HG03432 (cell line): ENCODE data around the gene NACA2.
"Not testable (repeated sequence)": the region's sequence is repeated elsewhere in the genome, so short reads cannot be mapped to it uniquely, and the experiment has no call there.

ENCODE experiments used
- ATAC-seq: cut with Tn5 transposase; IDR thresholded peaks from one replicate; pipeline ENCODE4 v1.9.1; 2021; ENCODE audit warnings: mild to moderate bottlenecking, moderate library complexity; ENCODE audit not compliant: unreplicated experiment

The NACA2 gene

DNA sequence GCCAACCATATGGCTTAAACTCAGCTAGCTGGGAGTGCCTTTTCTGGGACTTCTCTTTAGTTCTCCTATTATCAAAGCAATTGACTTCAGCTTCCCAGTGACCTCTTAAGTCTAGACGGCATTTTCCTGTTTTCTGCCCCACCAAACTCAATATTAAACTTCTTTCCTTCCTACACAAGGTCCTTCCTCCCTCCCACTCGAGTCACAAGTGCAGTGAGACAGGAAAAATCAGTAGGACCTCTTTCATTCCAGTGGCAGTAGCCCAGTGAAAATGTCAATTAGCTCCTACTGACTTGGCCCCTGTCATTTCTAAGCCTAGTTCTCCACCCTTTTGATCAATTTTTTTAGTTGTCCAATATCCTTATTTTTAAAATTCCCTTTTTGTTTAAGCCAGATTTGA lies 9.6 kb upstream of the NACA2 start:
- ATAC-seq, result no peak

DNA sequence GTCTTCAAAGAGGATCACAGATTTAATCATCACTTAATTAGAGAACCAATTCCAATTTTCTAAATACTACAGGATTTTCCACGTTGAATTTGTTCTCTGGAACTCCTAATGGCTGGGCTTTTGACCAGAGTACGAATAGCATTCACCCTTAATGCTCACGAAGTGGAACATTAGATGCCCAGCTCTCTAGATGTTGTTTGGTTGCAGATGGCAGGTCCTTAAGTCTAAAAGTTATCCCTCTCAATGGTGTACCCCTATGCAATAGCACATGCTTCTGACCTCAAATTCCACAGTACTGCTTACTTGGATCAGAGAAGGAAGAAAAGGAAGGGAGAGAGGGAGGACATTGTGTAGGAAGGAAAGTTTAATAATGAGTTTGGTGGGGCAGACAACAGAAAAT lies 8.6 kb upstream of the NACA2 start:
- ATAC-seq, result no peak

DNA sequence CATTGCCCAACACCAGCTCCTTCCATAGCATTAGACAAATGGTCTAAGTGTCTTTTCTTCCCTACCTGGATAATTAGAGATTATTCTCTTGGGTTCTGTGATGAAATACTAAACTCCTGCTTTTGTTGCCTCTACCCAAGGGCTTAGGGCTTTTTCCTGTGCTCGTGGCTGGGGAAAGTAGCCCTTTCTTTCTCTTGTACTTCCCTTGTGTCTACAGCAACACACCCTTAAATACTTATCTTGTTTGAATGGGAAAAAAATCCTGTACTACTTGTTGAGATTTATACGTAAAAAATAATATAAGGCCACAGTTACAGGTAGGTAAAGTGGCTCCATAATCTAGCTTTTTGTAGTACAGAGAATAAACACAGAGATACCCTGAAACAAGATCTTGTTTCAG lies 7.0 kb upstream of the NACA2 start:
- ATAC-seq, result no peak

DNA sequence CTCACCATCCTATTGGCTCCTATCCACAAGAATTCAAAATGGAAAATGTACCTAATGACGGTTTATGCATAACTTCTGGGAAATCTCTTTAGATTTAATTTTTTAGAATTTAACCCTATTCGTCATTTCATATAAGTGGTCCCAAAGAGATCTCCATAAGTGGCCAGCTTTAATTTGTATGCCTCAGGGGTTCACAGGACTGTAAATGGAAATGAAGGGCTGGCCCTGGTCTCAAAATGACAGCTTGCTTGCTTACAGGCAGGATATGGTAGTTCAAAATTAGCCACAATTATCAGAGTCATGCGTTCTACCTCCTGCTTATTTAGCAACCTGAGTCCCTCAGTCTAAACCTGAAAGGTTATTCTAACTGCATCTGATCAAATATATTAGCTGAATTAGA lies 6.6 kb upstream of the NACA2 start:
- no peak for ATAC-seq

DNA sequence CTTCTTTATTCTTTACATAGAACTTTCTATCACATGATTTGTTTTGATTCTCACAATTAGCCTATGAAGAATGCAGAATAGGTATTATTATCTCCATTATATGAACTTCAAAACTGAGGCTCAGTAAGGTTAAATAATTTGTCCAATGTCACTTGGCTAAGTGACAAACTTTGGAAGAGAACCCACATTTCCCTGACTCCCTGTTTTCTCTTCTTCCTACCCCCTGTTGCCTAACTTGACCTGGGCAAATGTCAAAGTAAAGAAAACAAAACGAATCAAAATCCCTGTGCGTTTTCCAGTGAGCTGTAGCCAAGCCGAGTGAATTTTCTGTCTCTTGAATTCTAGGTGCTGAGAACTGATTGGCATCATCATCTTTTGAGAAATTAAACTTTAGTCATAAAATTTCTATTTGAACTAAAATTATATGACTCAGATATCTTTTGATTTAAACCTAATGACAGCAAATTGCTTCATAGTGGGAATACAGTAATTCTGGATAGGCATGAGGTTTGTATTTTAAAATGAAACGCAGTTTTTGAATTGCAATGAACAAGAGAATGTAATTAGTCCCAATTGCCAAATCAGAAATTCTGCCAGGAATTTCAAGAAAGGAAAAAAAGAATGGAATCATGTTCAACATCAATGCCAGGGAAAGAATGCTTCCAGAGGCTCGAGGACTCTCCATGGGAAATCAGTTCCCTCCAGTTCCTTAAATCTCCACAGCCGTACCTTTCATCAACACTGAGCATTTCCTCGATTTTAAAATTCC lies 4.6 kb upstream of the NACA2 start:
- ATAC-seq, result no peak

DNA sequence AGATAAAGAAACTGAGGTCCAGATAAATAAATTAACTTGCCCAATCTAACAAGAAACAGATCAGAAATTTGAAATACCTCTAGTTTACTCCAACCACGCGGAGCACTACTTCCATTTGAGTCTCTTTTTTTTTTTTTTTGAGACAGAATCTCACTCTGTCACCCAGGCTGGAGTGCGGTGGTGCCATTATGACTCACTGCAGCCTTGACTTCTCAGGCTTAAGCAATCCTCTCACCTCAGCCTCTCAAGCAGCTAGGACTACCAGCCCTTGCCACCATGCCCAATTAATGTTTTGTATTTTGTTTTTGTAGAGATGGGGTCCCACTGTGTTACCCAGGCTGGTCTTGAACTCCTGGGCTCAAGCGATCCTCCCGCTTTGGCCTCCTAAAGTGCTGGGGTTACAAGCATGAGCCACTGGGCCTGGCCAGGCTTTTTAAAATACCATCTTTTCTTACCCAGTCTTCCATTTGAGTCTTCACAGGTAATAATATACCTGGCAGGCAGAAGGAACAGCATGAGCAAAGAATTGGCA lies 3.3 kb upstream of the NACA2 start:
- no peak for ATAC-seq

DNA sequence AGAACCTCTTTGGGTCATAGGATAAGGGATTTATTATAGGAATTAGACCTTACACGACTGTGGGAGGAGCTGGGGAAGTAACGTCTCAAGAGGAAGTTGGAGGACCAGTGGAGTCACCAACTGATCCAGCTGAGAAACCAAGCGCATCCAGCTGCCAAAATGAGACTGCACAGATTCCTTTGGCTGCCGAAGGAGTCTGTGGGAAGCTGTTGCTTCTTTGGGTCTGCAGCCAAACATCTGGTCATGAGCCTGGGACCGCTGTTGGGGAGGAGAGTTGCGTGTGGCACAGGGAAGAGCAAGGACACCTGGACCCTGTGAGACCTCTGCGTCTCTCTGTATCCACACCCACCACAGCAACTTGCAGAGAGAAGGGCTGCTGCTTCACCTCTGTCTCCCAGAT lies 2.4 kb upstream of the NACA2 start:
- ATAC-seq, result no peak

DNA sequence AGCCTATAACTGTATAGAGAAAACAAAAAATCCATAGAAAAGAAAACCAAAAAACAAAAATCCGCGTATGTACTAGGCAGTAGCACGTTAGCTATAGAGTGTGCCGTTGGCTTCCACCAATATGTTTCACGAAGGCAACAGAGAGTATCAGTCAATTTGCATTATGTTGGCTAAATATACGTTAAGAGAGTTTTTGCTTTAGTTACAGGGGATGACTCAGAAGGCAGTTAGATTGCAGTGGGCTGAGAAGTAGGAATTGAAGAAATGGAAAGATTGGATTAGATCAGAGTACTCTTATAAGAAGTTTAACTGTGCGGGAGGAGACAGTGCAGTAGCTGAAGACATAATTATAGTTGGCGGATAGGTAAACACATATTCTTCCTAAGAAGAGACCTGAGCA lies 911 bp upstream of the NACA2 start:
- ATAC-seq, result no peak

DNA sequence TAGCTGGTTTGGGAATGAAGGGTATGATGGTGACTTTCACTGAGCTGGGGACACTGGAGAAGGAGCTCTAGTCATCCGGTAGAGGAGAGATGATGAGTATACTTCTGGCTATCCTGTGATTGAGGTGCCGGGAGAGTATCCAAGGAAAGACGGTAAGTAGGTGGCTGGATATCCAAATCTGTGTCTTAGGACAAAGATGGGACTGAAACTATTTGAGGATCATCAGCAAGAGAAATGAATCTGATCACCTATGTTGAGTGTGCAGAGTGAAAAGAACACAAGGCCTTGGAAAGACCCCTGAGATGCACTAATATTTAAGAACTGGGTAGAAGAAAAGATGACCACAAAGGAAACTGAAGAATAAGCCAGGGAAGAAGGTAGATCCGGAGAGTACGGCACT lies 1.0 kb downstream of the NACA2 start:
- ATAC-seq, result no peak

DNA sequence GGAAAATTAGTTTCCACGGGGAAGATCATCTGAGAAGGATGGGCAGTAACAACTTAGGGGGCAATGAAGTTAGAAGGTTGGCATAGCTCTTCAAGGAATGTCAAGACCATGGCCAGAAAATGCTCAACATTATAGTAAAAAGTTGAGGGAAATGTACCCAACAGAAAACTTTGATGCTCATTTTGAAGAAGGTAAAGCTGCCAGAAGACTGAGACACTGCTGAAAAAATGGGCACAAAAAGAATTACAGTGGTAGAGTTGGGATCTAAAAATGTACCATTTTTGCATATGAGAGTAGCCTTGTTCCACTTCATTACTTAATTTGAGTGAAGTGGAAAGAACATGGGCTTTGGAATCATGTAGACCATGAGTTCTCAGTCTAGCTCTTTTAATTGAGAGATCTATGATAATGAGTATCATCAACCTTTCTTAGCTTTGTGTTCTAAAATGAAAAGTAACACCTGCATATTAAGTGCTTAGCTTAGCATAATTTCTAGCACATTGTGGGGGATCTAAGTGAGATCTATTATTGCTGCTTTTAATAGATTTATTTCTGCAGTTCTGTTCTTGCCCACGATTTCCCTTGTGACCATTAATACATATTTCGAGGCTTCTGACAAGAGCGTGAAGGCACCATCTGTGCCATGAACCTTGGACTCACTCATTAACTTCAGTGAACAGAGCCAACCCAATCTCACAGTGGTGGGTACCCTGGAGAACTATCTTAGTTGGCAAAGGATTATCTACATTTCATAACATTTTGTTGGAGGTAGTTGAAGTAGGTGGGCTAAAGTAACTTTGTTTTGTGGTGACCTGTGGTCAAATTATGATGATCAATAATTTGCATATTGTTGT lies 3.0 kb downstream of the NACA2 start:
- ATAC-seq, result no peak

DNA sequence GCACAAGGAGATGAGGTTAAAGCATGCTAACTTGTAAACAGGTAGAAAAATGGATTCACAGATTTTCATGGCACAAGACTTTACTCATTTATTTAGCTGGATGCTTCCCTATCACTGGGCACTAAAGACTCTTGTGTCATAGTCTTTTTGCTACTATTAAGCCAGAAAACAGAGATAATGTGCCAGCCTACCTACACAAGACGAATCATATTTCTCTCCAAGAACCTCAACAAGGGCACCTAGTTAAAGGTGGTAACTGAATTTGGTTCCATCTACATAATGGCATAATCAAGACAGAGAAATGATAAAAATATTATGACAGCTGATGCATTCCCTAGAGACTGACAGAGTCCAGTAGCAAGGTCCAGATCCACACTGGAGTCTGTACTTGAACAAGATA lies 3.8 kb downstream of the NACA2 start:
- no peak for ATAC-seq

DNA sequence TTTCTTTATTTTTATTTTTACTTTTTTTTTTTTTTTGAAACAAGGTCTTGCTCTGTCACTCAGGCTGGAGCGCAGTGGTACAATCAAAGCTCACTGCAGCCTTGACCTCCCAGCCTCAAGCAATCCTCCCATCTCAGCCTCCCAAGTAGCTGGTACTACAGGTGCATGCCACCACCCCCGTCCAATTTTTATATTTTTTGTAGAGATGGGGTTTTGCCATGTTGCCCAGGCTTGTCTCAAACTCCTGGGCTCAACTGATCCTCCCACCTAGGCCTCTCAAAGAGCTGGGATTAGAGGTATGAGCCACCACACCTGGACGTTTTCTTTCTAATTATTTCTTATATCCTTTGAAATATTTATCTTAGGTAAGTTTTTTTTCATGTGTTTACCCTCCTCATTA lies 4.4 kb downstream of the NACA2 start:
- not testable (repeated sequence) for ATAC-seq

DNA sequence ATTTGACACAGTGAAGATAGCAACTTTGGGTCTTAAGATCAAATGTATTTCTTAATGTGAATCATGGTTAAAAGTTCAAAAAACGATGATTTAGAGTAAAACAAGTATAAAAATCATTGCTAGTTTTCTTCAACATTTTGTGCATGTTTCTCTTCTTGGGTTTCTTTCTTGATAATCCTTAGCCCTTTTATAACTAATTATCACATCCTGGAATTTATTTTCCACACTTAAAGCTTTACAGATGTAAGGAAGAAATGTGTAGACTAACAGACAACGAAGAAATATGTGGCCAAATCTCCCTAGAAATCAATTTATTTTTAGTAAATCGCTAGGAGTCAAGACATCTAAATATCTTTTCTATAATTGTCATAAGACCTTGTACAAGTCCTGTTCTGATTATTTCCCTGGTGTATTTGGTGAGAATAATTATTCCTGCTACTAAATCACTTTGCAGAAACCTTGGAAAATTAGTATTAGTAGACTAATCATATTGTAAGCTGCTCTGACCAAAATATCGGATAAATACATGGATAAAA lies 4.9 kb downstream of the NACA2 start:
- no peak for ATAC-seq

DNA sequence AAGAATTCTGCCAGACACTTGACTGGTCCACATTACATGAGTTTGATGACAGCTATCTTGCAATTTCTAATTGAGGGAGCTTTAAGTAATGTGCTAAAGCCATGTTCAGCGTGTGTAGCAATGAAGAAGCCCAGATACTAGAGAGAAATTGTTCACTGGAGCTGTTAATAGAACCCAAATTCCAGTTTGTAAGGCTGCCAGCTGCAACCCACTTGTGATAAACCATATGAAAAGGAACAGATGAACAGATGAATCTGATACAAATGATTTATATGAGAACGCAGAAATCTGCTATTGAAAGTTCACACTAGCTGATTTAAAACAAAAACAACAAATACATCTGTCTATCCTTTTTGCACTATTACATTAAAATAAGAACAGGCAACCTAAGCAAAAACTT lies 6.2 kb downstream of the NACA2 start:
- no peak for ATAC-seq

DNA sequence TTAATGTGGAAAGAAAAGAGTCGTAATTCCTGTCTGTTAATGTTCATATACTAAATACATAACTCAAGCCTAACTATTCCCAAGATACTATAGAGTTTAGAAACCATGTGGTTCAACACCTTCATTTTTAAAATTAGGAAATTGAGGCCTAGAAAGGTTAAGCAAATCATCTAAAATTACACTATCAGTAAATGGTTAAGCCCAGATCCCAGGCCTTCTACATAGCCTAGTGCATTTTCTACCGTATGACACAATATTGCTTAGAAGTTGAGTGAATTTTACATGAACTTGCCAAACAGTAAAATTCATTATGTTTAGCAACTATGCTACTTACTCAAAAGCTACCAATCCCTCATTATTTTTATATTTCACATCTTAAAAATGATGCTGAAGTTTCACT lies 6.8 kb downstream of the NACA2 start:
- ATAC-seq, result no peak

DNA sequence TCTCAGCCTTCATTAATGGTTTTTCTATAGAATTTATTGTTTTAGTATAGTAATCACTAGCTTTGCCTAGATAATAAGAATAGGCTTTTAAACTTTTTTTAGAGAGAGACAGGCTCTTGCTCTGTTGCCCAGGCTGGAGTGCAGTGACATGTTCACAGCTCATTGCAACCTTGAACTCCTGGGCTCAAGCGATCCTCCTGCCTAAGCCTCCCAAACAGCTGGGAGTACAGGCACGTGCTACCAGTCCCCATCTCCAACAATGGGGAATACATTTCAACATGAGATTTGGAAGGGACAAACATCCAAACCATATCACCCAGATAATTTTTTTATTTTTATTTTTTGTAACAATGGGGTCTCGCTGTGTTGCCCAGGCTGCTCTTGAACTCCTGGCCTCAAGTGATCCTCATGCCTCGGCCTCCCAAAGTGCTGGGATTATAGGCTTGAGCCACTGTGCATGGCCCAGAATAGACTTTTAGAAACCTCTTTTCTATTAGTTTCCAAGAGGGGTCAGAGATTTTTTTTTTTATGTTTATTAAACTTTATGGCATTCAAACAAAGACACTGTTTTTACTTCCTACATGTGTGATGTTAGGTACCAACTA lies 7.3 kb downstream of the NACA2 start:
- ATAC-seq, result no peak

DNA sequence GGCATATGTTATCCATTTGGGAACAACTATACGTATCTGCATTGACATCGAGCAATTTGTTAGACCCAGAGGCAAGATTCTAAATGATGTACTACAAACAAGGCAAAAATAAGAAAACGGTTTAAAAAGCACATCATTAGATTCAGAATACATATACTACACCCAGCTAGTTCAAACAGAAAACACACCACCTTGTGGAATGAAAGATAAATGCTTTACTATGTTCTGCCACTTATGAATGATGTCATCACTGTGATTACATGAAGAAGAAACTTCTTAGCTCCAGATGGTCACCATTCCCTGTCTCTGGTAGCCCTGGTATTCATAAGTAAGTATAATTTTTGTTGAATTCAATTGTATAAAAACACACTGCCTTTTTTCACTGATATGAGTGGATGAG lies 7.8 kb downstream of the NACA2 start:
- ATAC-seq, result no peak

DNA sequence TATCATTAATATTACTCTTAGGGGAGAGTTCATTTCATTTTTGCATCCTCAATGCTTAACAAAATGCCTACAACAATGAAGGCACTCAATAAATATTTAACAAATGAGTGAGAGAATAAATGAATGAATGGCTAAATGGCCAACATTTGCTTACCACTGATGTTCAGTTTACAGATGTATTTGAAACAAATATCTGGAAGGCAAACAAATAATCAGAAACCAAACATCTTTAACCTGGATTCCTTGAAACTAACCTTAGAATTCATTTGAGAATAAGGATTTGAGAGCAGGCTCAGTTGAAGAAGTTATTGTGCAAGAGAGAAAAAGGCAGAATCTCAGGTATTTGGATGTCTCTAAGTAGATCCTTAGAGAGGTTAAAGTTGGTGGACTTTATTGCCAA lies 8.4 kb downstream of the NACA2 start:
- ATAC-seq, result no peak

DNA sequence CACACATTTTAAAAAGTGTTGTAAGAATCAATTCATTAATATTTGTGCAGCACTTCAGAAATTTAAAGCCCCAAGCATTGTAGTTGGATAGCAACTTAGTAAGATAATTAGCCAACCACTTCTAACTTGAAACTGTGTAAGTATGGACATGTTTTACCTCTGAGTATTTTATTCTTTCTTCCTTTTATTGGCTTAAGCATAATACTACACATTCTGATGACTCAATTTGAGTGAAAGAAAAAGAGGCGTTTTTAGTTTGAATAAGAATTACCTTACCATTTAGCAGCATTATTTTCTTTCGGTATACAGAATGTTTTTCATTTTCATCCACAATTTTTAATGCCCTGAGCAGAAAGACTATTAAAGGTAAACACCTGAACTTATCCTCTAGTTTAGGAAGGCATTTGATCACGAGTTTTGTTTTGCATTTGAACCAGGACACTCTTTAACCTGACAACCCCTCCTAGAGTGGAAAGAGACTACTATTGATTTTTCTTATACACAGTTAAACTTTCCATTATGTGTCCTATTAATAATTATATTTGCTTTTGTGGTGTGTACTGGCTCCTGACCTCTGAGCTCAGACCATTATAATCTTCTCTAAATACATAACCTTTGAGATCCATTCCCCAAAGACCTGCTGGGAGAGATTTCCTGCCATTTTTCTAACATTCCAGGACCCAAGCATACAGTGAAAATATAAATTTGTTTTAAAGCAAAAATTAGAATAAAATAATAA lies 9.2 kb downstream of the NACA2 start:
- ATAC-seq, result no peak

DNA sequence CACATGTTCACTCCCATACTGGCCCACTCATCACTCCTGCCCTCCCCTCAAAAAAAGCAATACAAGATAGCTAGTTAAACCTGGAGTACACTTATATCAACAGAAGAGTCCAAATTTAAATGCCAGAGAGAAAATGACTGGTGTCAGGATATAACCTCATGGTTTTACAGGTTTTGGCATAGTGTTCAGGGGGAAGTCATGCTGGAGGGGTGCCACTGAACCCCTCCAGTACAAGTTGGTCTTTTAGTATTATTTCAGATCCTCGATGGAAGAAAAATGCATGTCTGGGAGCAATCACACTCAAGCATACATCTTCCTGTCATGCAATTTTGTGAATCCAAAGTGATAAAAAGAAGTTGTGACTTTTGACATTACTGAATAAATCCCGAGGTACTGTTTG lies 10.5 kb downstream of the NACA2 start:
- no peak for ATAC-seq

DNA sequence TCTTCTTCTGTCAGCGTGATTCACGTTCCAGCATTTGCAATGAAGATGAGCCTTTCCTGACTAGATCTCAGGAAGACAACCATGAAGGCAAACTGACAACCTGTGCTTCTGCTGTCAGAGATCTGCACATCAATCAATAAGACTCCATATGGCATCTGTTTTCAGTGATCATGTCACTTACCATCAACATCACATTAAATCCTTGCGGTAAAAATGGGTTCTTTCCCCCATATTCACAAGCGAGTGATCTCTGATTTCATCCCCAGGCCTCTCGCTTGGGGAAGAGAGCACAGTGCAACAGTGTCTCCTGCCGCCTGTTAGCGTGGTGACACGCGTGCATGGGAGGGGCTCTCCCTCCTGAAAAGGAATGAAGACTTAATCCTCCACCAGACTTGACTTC lies 11.1 kb downstream of the NACA2 start:
- ATAC-seq, result no peak
